HuH-7.5 (cell line): Measurements from ENCODE around the gene FRG2C.
"Not testable (repeated sequence)": the region's sequence is repeated elsewhere in the genome, so short reads cannot be mapped to it uniquely, and the experiment has no call there.

ENCODE experiments used
- DNase-seq: peaks from one replicate; pipeline ENCODE4 v3.0.0; 2011; ENCODE audit warnings: low spot score

Gene FRG2C

DNA sequence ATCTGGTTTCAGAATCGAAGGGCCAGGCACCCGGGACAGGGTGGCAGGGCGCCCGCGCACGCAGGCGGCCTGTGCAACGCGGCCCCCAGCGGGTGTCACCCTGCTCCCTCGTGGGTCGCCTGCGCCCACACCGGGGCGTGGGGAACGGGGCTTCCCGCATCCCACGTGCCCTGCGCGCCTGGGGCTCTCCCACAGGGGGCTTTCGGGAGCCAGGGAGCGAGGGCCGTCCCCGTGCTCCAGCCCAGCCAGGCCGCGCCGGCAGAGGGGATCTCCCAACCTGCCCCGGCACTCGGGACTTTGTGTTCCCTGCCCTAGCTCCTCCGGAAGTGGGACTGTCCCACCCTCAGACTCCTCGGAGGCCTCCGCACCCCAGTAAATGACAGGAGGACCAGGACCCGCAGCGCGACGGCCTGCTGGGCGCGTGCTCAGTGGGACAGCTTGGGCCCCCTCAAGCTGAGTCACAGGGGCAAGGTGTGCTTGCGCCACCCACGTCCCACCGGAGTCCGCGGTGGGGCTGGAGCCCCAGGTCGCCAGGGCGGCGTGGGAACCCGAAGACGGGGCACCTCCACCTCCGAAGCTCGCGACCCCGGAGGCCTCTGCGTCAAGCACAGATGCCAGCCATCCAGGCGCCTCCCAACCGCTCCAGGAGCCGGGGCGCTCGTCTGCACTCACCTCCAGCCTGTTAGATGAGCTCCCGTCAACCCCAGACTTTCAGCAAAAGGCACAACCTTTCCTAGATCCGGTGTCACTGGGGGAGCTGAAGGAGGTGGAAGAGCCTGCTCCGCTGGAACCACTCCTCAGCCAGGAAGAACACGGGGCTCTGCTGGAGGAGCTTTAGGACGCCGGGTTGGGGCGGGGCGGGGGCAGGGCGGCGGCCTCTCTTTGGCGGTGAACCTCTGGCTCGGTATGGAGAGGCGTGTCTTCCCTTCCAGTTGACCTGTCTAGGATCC is 5.5 kb downstream of the FRG2C start:
- not testable (repeated sequence) for DNase-seq

DNA sequence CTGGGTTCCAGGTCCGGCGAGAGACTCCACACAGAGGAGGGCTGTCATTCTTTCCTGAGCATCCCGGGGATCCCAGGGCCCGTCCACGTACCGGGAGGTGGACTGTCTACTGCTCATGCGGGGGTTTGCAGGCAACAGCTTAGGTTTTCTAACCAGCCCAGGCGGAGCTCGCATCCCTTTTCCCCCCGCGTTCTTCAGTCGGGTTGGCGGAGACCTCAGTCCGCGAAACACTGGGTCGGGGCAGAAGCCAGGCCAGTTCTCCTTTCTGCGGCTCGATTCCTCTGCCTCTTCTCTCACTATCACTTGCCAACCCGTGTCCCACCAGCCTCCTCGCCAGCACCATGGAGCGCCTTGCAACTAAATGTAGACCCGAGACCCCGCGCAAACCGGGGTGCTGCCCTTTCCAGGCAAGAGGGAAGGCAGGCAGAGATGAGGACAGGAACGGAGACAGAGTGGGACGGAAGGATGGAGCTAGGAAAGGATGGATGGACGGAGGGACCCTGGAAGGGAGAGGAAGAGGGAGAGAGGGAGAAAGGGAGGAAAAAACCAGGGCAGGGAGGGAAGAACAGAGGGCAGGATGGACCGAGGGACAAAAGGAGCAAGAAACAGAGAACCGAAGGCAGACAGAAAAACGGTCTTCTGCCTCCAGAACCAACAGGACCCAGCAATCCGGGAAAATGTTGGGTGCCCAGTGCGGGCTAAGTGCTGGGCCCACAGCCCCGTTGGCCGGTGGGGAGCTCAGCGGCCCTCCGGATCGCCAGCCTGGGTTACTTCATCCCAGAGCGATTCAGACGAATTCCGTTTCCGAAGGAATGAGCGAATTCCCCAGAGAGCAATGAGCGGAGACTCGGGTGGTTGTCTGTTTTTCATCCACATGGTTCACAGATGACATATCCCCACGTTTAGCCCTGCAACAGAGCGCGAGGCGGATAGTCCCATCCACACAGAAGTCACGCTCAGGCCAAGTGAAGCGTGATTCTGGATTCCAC is 6.5 kb downstream of the FRG2C start:
- not testable (repeated sequence) for DNase-seq

DNA sequence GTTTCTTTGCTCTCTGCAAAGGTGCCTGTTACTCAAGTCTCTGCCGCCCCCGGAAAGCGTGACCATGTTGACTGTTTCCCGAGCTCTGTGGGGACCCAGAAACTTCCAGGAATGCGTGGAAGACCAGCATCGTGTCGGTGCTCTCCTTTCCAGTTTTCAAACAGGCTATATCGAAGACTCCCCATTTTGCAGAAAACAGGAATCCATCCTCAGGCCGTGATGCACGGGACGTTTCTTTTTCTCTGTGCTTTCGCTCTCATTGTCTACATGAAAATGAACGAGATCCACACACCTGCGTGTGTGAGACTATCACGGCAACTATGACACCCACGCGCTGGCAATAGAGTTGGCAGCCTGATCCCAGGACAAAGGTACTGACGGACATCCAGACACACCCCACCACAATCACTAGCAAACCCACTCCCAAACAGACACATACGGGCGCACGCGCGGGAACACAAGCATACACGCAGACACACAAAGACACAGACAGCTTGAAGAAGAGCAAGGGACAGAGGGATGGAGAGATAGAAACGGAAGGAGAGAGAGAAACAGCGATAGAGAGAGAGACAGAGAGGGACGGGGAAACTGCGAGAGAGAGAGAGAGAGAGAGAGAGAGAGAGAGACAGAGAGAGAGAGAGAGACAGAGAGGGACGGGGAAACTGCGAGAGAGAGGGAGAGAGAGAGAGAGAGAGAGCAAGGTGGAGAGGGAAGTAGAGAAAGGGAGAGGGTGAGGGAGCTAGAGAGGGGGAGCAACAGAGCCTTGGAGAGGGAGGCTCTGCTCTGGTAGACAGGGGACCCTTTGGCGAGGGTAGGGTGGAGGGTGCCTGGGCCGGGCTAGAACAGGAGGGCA is 7.4 kb downstream of the FRG2C start:
- DNase-seq = not testable (repeated sequence)

DNA sequence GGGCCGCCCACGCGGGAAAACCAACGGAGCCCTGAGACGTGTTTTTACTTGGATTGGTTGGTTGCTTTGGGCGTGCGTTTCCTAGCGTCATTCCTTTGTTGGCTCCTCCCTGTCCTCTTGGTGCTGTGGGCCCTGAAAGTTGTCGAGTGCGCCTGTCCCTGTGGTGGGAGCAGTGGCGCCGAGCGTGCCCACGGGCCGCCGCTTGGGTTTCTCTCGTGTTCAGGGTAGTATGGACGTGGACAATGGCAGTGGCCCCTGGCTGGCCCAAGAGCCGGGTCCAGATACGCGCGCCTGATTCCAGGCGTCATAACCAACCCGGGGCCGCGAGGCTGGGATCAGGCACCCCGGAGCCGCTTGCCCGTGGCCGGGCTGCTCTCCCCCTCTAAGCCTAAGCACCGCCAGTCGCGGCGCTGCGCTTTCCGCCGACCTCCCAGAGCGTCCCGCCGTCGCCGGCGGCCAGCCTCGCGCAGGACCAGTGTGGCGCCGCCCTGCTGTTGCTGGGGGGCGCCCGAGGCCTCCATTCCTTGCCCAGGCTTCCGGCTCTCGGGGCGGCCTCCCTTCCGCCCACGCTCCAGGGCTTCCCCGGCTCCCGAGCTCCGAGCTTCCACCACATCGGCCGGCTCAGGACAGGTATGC is 8.1 kb downstream of the FRG2C start:
- peak; percentile 15 for DNase-seq

DNA sequence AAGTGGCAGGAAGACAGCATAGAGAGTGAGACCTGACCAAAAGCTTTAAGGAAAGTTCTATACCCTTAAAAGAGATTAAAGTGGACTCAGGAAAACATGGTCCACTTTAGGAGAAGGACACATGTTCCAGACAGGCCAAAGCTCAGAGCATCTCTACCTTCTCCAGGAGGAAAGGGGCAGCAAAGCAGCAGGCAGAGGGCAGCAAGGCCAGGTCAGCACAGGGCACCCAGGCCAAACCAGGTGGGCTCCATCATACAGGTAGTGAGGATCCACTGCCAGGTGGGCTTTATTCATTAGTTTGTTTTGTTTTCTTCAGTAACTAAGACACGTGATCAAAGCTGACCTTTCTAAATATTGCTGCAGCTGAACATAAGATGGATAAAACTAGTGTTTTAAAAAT is 19.8 kb downstream of the FRG2C start:
- DNase-seq = not testable (repeated sequence)

DNA sequence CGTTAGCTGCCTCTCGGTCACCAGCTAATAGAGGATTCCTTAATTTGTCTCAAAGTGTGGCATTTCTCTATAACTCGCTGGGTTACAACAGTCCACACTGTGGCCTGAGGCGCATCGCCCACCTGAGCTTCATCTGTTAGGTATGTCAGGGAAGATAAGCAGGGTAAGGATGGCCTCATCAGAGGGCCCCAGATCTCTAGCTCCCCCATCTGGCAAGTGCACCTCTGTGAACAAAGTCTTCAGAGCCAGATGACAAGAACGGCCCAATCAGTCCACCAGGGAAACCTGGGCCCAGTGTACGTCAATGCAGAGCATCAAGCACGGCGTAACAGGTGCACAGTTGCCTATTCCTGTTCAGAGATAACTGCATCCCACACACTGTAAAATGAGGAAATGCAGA is 23.2 kb downstream of the FRG2C start:
- DNase-seq = no peak

DNA sequence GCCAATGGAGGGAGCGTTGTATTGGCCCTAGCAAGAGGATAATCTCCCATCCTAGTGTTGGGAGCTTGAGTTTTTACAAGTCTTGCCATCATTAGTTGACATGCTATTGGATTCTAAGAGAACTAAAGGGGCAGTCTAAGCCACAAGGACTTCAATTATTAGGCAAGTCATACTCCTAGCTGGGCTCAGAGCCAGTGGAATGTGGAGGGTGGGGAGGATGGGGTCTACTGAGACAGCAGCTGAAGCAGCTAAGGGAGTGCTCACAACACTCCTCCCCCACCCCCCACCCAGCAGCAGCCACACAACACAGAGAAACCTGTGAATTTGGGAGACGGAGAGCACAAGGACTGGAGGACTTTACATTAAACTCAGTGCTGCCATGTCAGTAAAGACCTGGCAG is 27.9 kb downstream of the FRG2C start:
- no peak for DNase-seq
